ENCODE data around the gene OR10H3.
"Not testable (repeated sequence)": the region's sequence is repeated elsewhere in the genome, so short reads cannot be mapped to it uniquely, and the experiment has no call there.

The OR10H3 gene

DNA sequence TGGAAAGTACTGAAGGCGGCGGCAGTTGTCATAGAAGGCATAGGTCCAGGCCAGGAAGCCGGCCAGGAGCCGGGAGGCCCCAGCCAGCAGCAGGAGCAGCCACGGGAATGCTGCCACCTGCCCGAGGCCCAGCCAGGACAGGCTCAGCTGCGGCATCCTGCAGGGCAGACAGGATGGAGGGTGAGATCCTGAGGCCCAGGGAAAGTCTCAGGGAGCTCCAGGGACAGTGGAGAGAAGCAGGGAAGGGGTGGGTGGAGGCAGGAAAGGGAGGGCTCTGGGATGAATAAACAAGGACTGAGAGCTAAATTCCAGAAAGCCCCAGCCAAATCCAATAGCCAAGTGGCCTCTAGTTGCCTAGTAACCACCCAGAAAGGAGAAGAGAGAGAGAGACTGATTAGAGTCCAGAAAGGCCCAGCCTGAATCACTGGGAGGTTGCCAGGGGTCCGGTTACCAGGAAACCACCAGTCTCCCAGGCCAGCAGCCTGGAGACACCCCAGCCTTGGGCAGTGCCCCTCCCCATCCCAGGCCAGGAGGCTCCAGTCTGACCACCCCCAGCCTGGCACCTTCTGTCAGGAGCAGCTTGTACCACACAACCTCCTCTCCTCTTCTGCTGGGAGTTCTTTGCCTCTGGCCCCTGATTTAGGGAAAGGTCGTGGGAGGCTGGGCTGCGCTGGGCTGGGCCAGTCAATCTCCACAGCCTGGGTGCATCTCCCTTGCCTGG, 42.1 kb downstream of the OR10H3 start:
- DNase-seq = no peak

DNA sequence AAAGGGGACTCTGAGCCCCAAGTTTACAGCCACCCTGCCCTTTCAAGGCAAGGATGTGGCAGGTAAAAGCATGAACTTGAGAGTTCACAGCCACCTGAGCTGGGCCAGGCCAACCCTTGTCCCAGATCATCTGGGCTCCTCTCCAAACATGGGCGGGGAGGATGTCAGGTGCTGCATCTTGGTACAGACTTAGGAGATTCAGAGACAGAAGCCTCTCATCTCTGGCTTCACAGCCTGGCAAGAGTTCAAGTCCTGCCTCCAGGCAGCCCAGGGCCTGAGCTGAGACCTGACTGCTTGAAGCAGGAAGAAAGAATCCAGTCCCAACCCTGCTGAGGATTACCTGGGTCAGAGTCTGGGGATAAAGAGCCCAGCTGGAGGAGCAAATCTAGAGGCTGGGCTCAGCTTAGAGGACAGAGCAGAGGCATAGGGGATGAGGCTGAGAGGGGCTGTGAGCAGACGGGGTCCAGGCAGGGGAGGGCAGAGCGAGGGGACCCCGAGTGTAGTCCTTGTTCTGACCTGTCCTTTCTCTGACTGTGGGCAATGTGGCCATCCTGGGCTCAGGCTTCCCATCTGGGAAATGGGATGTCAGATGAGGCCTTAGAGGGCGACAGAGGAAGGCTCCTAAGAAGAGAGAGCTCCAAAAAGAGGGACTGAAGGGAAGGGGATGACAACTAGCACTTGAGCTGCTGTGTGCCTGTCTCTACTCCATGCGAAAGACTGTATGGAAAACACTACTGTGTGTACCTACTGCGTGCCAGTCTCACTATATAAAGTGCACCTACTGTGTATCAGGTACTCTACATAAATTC, 43.0 kb downstream of the OR10H3 start:
- no peak for DNase-seq

DNA sequence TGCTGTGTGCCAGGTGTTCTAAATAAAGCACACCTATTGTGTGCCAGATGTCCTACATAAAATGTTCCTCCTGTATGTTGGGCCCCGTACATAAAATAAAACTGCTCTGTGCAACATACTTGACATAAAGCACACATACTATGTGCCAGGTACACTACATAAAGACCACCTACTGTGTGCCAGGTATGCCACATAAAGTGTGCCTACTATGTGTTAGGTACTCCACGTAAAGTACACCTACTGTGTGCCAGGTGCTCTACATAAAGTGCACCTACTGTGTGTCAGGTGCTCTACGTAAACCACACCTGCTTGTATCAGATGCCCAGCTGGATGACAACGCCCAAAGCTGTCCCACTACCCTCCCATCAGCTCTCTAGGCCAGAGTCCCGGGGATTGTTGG, 43.9 kb downstream of the OR10H3 start:
- no peak for DNase-seq

DNA sequence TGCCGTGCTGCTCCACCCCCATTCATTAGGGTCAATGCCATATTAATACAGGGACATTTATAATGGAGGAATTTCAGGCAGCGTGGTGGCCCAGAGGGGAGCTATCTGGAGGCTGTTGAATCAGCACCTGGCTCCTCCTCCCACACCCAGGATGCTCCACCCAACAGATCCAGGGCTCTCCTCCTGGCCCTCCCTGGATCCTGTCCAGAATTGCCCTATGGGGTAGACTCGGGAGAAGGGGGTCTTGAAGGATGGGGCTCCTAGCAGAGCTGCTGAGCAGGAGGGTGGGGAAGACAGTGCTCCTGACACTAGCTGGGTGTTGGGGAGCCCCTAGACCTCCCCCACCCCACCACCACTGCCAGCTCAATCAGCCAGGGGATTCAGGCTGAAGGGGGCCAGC, 44.4 kb downstream of the OR10H3 start:
- no peak for DNase-seq

DNA sequence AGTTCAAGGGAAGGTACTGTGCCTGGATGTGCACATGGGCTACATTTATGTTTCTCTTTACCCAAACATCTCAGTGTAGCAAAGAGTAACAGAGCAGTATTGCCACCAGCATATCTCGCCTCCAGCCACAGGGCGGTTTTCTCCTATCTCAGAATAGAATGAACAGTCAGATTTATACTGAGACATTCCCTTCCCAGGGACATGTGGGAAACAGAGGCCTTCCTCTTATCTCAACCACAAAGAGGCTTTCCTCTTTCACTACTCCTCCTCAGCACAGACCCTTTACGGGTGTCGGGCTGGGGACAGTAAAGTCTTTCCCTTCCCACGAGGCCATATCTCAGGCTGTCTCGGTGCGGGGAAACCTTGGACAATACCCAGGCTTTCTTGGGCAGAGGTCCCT, 45.1 kb downstream of the OR10H3 start:
- not testable (repeated sequence) for DNase-seq

DNA sequence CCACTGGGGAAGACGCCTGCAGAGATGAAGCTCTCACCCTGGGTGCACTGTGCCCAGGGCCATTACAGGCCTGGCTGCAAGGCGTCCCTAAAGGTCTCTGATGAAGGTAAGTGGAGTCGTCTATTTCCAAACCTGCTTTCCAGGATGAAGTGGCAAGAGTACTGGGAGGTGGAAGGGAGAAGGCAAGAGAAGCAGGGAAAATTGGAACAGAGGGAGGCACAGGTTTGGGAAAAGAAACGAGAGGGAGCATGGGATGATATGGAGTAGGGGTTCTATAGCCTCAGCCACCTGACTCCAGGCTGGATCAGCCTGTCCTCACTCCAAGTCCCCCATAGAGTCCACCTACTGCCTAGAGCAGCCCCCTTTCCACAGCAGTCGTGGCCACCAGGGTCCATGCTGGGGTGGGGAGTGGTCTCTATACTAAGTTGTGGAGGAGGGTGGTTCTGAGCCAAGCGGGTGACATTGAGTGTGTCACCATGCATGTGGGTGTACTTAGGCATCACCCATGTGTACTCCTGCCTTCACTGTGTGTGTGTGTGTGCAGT, 49.9 kb downstream of the OR10H3 start, which contains the start of gene OR10H5:
Gene OR10H5 (plus strand): TSS at position 51 of the 545 bp plus-strand sequence. CDS start 6,388 bp downstream, outside the sequence.
- DNase-seq = no peak

DNA sequence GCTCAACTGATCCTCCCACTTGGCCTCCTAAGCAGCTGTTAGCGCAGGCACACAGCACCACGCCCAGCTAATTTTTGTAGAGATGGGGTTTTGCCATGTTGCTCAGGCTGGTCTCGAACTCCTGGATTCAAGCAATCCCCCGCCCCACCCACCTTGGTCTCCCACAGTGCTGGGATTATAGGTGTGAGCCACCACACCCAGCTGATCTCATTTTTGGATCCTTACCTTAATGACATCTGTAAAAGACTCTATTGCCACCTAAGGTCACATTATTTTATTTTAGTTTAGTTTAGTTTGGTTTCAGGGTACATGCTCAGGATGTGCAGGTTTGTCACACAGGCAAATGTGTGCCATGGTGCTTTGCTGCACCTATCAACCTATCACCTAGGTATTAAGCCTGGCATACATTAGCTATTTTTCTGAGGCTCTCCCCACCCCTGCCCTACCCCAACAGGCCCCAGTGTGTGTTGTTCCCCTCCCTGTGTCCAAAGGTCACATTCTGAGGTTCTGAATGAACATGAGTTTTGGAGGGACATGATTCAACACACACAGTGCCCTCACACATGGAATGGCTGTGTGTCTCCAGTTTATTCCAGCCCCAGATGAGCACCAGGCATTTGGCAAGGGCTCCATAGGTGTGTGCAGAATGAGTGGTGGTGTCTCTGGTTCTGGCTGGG, 50.9 kb downstream of the OR10H3 start:
- DNase-seq = no peak

DNA sequence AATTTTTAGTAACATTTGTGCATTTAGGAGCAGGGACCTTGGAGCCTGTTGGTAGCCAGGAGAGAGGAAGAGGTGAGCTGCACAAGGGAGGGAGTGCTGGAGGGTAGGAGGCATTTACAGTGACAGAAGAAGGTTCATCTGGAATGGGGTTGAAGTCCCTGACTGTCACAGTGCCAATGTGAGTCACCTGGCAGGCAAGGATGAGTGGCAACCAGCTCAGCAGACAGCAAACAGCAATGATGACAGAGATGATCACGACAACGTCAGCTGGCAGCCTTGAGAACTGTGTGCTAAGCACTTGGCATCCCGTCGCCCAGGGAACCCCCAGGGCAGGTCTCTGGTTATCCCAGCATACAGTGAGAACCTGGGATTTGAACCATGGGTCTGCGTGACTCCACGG, 52.3 kb downstream of the OR10H3 start:
- DNase-seq = no peak

All from NCI-H1048 (cell line).